C4-2B (cell line): ENCODE results near the gene GNG3.

ENCODE experiments used
- H3K27ac ChIP-seq: fragments of 450-650 bp; 2 replicates; pipeline ENCODE4 v1.5.1; 2017
- CTCF ChIP-seq: fragments of 450-650 bp; conservative IDR thresholded peaks from 2 replicates; pipeline ENCODE4 v1.5.1; 2017; ENCODE audit warnings: mild to moderate bottlenecking
- ZFX ChIP-seq: fragments of 450-650 bp; IDR thresholded peaks from 2 replicates; pipeline ENCODE4 v1.6.1; 2017

Gene GNG3

GRCh38 chr11:62677714-62678113, 29.8 kb upstream of the GNG3 start:
- peak overlapping the region; percentile 83 for H3K27ac ChIP-seq
- TF ChIP-seq ZFX (no peak), CTCF (no peak)

GRCh38 chr11:62678433-62678769, 29.1 kb upstream of the GNG3 start:
- H3K27ac ChIP-seq, result peak overlapping the region; percentile 83
- TF ChIP-seq CTCF, result no peak
- TF ChIP-seq ZFX, result no peak

GRCh38 chr11:62678770-62679696, 28.4 kb upstream of the GNG3 start, which contains the start of gene UBXN1:
UBXN1 (minus strand) TSS chr11:62679073; CDS start chr11:62678923, 150 bp downstream.
- no peak for TF ChIP-seq CTCF
- no peak for TF ChIP-seq ZFX
- peak within 1 kb of the TSS; percentile 83 for H3K27ac ChIP-seq

- TF ChIP-seq ZFX, result no peak
- TF ChIP-seq CTCF, result no peak; the same call in 1 of the 2 replicates
Observed at GRCh38 chr11:62680825-62681240, 26.6 kb upstream of the GNG3 start.

GRCh38 chr11:62682518-62682917, 25.0 kb upstream of the GNG3 start:
- H3K27ac ChIP-seq, result no peak overlapping the region
- TF ChIP-seq ZFX, result no peak
- no peak for TF ChIP-seq CTCF

More at GRCh38 chr11:62680825-62681240, 26.6 kb upstream of the GNG3 start:
- no peak overlapping the region for H3K27ac ChIP-seq

- TF ChIP-seq CTCF (no peak), ZFX (no peak)
Observed at GRCh38 chr11:62687508-62688396, 19.7 kb upstream of the GNG3 start.

More at GRCh38 chr11:62687508-62688396, 19.7 kb upstream of the GNG3 start:
- no peak overlapping the region for H3K27ac ChIP-seq
